Lower lobe of right lung (tissue), 2 donors: ENCODE data around the gene PADI2. TPM values are rescaled to one million over a fixed set of nuclear protein-coding genes. Genes with fewer than 3 reads are reported as not detected.

Experiments used
- ATAC-seq, 2 donors: fragments of 200-7000 bp; cut with Tn5 transposase; one replicate each; pipeline ENCODE4 v1.9.1; 2020 to 2022; ENCODE audit warnings: mild to moderate bottlenecking in 2 of 2, moderate library complexity in 2 of 2
- DNase-seq: peaks from one replicate; pipeline ENCODE4 v3.0.0-alpha.2; 2020
- H3K27ac ChIP-seq: fragments of 200-600 bp; one replicate; pipeline ENCODE4 v1.8.0; 2022
- H3K27me3 ChIP-seq: fragments of 200-600 bp; one replicate; pipeline ENCODE4 v1.8.0; 2022; ENCODE audit warnings: low read depth
- H3K36me3 ChIP-seq: fragments of 200-600 bp; one replicate; pipeline ENCODE4 v1.8.0; 2022; ENCODE audit warnings: mild to moderate bottlenecking
- H3K4me1 ChIP-seq: fragments of 200-600 bp; one replicate; pipeline ENCODE4 v1.8.0; 2022
- H3K4me3 ChIP-seq: fragments of 200-600 bp; one replicate; pipeline ENCODE4 v1.8.0; 2022; ENCODE audit warnings: mild to moderate bottlenecking
- H3K9me3 ChIP-seq: fragments of 200-600 bp; one replicate; pipeline ENCODE4 v1.8.0; 2022
- intact Hi-C: fragments of 100-400 bp; cut with DNase I; formaldehyde crosslinking; loops from one replicate; pipeline ENCODE4 v1.11.0; 2022
- total RNA-seq: library from RNA; stranded (reverse); fragmentation: NEBNext Ultra II Directional; extraction: Animal tissue kit (Norgen Biotek cat#: 25700); gene quantifications from one replicate; pipeline ENCODE4 v1.2.1, GENCODE V29; 2021
- TF ChIP-seq, protein P1 (sequence below): fragments of 200-600 bp; IDR thresholded peaks from one replicate; pipeline ENCODE4 v1.8.0; 2022; ENCODE audit warnings: antibody characterized with exemption, mild to moderate bottlenecking
- donor health status: DM: no; HTN: yes; CAD: no; lungs with severe emphysema.

Gene PADI2
- total RNA-seq, 1 donor from 2014 or later: 18.4 TPM

DNA sequence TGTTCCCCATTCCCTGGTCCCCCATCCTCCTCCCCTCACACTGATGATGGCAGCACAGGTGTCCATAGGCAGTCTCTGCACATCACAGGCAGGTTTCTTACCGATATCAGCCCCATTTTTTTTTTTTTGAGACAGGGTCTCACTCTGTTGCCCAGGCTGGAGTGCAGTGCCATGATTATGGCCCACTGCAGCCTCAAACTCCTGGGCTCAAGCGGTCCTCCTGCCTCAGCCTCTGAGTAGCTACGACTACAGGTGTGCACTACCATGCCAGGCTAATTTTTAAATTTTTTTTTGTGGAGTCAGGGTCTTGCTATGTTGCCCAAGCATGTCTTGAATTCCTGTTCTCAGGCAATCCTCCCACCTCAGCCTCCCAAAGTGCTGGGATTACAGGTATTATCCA lies 36.5 kb downstream of the PADI2 start:
- no peaks in the 10 kb centered on the region for H3K36me3 ChIP-seq
- H3K4me1 ChIP-seq: no peaks in the 10 kb centered on the region
- no peaks in the 10 kb centered on the region for H3K9me3 ChIP-seq
- intact Hi-C loops: no loop called here
- TF ChIP-seq, protein P1, sequence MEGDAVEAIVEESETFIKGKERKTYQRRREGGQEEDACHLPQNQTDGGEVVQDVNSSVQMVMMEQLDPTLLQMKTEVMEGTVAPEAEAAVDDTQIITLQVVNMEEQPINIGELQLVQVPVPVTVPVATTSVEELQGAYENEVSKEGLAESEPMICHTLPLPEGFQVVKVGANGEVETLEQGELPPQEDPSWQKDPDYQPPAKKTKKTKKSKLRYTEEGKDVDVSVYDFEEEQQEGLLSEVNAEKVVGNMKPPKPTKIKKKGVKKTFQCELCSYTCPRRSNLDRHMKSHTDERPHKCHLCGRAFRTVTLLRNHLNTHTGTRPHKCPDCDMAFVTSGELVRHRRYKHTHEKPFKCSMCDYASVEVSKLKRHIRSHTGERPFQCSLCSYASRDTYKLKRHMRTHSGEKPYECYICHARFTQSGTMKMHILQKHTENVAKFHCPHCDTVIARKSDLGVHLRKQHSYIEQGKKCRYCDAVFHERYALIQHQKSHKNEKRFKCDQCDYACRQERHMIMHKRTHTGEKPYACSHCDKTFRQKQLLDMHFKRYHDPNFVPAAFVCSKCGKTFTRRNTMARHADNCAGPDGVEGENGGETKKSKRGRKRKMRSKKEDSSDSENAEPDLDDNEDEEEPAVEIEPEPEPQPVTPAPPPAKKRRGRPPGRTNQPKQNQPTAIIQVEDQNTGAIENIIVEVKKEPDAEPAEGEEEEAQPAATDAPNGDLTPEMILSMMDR: no peak
- ATAC-seq (no peak), DNase-seq (no peak)
- peaks cover 3% of the 10 kb centered on the region for H3K27me3 ChIP-seq
- H3K4me3 ChIP-seq: no peak overlapping the region
- H3K27ac ChIP-seq: no peak overlapping the region

DNA sequence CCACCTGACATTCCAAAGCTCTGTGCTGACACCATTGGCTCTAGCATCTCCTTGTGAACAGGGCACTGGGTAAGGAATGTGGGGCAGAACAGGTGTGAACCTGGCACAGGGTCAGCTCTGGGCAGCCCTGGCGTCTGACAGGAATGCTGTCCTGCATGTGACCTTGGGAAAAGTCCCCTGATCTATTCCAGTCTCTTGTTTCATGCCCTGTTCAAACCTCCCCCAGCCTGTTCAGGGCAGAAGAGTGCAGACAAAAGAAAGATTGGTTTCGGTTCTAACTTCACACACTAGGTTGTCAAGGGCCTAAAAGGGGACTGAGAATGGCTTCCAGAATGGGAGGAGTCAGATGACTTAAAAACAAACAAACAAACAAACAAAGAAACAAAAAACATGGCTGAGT lies 37.8 kb downstream of the PADI2 start:
- intact Hi-C loops: no loop called here
- ATAC-seq (peak; percentile 72 to 77), DNase-seq (no peak)
- TF ChIP-seq, protein P1: no peak
- no peaks in the 10 kb centered on the region for H3K9me3 ChIP-seq
- H3K4me1 ChIP-seq: no peaks in the 10 kb centered on the region
- H3K27ac ChIP-seq: no peak overlapping the region
- no peaks in the 10 kb centered on the region for H3K36me3 ChIP-seq
- peaks cover 3% of the 10 kb centered on the region for H3K27me3 ChIP-seq
- H3K4me3 ChIP-seq: no peak overlapping the region

DNA sequence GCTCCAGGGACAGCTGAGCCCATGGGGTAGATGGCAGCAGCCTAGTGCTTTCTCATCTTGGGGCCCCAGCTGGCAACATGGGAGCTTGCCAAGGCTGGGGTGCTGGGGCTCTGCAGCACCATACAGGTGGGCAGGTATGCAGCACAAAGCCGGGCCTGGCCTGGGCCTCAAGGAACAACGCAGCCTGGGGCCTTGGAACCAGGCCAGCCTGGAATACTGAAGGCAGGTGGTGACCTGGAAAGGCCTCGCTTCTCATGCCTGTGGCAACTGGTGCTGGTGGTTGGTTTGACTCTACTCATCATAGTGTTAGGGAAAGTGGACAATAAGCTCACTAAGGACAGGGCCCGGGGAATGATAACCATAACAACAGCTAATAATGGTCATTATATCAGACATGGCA lies 38.4 kb downstream of the PADI2 start:
- DNase-seq: no peak
- H3K27me3 ChIP-seq: peaks cover 3% of the 10 kb centered on the region
- no peak for ATAC-seq
- H3K27ac ChIP-seq: no peak overlapping the region
- H3K4me3 ChIP-seq: no peak overlapping the region
- no peaks in the 10 kb centered on the region for H3K36me3 ChIP-seq
- TF ChIP-seq, protein P1: no peak
- no peaks in the 10 kb centered on the region for H3K4me1 ChIP-seq
- H3K9me3 ChIP-seq: no peaks in the 10 kb centered on the region
- intact Hi-C loops: no loop called here

DNA sequence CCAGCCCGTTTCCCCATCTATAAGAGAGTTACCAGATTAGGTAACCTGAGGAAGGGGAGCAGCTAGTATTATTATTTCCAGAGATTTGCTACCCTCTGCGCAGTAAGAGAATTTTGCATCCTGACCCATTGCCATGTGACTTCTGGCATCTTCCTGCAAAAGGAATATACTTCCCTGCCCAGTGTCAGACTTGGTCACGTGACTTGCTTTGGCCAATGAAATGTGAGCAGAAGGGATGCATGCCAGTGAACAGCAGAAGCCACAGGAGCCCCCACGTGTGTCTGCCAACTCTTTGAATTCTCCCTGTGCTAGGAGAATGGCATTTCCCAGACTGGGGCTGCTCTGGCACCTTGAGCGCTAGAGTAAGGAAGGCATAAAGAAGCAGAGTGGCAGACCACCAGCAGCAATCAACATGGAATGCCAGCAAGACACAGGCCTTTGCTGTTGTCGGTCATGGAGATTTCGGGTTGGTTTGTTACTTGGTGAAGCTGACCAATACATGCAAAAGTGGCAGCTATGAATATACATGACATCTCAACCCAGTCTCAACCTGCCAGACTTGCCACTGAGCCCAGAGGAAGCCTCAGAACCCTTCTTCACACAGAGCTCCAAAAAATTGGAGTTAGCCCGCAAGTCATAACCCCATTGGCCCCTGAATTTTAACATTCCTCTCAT lies 39.0 kb downstream of the PADI2 start:
- no peaks in the 10 kb centered on the region for H3K9me3 ChIP-seq
- no peaks in the 10 kb centered on the region for H3K36me3 ChIP-seq
- H3K27me3 ChIP-seq: peaks cover 3% of the 10 kb centered on the region
- no peaks in the 10 kb centered on the region for H3K4me1 ChIP-seq
- intact Hi-C loops: no loop called here
- ATAC-seq: no peak
- no peak overlapping the region for H3K27ac ChIP-seq
- TF ChIP-seq, protein P1: no peak
- no peak overlapping the region for H3K4me3 ChIP-seq
- DNase-seq: no peak

DNA sequence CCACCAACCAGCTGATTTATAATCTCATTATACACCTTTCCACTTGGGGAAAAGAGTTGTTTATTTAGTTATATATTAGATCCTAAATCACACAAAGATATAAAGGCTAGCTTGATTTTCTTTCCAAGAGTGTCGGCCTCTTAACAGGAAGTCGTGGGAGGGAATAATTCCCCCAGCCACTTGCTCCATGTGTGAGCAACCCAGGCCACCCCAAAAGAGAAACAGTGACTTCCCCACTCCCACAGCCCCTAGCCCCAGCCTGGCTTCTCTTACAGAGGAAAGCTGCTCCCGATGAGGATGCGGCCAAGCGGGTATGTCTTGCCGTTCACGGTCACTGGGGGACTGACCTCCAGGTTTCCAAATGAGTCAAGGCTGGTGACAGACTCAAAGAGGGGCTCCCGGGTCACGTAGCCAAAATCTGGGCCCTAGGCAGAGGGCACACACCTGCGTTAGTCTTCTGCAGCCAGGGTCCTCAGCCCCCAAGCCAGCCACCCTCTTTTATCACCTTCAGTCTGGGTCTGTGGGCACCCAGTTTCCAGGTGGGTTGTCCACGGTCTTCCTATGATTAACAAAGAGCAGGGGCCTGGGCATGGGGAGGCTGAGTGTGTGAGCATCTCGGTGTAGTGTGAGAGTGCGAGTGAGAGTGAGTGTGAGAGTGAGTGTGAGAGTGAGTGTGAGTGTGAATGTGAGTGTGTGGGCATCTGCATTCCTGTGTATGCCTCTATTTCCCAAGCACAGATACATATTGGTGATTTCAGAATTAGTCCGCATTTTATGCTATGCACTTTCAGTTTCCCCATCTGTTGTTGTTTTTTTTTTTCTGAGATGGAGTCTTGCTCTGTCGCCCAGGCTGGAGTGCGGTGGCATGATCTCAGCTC lies 40.0 kb downstream of the PADI2 start:
- Histone ChIP-seq H3K4me1 (no peaks in the 10 kb centered on the region), H3K9me3 (no peaks in the 10 kb centered on the region), H3K4me3 (no peak overlapping the region), H3K27me3 (no peaks in the 10 kb centered on the region), H3K36me3 (no peaks in the 10 kb centered on the region), H3K27ac (no peak overlapping the region)
- ATAC-seq (no peak), DNase-seq (no peak)
- TF ChIP-seq, protein P1: no peak
- intact Hi-C loops: no loop called here
